IPS-NIHi7 (cell line): ENCODE data around the gene PRRG3.

Experiments used
- DNase-seq: peaks from one replicate; pipeline ENCODE4 v3.0.0; 2012; ENCODE audit warnings: mixed read lengths; ENCODE audit errors: extremely low spot score

PRRG3 gene

DNA sequence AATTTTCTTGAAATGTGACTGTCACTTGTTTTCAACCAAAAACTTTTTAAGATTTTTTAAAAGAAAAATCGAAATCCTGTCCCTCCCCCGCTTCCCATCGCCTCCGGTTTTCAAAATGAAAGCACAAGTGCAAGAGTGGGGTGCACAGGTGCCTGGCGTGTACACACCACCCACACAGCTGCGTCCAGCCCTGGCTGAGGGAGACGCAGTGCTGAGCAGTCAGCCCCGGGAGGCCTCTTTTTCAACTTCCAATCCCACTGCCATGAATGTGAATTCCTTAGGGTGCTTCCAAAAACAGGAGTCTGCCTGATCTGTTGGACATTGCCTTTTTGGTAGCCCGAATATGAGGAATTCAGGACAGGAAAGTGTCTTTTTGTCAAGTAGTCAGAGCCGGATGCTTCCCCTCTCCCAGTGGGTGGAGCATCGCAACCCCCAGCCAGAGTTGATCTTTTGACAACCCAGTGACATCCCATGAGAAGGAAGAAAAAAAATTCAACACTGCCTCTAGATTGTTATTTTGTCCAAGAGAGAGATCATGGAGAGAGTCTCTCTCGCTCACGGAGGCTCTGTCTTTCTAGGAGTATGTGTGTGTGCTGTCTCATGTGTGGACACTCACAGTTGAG lies 8.9 kb downstream of the PRRG3 start:
- no peak for DNase-seq

DNA sequence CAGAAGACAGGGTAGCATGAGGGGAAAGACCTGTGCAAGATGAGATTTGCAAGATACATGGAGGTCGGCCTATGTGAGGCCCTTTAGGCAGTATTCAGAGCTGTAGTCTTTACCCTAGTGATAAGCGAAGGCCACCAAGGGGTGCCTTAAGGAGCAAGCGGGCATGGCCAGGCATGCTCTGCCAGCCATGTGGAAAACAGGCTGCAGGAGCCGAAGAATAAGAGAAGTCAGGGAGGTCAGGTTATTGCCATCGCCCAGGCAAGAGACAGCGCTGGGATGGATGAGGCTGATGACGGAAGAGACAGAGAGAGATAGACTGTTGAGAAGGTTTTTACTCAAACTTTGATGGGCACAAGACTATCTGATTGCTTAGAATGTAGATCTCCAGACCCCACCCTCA lies 13.6 kb downstream of the PRRG3 start:
- no peak for DNase-seq

DNA sequence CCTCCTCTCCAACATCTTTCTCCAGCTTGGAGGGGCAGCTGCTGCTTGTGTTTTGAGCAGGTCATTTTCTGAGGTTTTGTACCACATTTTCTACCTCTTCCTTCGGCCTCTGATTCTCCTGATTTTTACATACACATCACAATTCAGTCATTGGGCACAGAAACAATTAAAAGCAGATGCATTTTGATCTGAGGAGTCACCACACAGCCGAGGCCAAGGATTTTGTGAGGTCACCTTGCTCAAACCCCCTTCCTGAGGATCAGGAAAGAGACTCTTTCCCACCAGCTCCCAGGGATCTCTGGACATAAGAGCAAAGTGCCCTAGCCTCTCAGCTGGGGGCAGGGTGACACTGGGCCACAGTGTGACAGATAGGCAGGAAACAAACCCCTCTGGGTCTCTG lies 15.2 kb downstream of the PRRG3 start:
- no peak for DNase-seq

DNA sequence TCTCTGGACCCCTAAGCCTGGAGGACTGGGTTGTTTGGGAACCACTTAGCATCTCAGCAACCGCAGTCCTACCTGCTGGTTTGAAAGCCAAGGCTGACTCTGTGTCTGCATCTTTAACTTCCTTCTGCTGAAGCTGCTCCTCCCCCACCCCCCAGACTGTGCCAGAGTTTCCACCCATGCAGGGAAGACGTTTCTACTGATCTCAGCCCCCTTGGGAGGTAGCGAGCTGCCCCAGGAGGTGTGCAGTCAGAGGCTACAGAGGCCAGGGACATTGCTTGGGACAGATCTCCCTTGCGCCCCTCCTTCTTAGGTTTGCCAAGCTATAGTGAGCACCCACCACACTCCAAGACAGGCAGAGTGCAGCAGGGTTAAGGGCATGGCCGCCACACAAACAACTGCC lies 15.9 kb downstream of the PRRG3 start:
- DNase-seq, result no peak

DNA sequence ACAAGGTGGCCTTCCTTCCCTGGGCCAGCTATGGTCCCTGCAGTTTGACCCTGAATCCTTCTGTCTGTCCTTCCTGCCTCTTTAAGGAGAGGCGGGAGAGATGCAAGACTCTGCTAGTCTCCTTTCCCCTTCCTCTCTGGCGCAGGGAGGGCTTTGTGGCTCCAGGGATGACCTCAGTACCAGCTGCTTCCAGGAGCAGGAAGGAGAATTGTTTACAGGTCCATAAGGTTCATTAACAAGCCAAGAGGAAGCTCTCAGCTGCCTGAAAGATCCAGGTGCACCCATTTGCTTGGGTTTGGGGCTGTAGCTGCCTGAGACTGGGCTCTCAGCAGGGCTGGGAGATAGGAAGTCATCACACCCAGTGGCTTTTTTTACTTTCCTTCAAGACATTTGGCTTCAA lies 16.5 kb downstream of the PRRG3 start:
- peak; percentile 15 for DNase-seq

DNA sequence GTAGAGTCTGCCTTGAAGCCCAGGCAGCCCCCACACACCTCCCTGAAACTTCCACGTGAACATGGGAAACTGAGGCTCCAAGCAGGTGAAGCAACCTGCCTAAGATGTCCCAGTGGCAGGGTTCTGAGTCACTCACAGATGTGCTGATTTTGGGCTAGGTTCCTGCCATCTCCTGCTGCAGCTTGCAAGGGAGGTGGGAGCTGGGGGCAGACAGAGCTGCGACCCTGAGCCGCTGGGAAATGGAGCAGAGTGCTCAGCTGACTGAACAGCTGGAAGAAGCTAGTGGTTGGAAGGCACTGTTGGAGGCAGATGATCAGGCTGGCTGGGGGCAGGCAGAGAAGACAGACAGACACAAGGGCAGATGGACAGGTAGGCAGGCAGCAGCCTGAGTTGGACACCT lies 17.0 kb downstream of the PRRG3 start:
- no peak for DNase-seq

DNA sequence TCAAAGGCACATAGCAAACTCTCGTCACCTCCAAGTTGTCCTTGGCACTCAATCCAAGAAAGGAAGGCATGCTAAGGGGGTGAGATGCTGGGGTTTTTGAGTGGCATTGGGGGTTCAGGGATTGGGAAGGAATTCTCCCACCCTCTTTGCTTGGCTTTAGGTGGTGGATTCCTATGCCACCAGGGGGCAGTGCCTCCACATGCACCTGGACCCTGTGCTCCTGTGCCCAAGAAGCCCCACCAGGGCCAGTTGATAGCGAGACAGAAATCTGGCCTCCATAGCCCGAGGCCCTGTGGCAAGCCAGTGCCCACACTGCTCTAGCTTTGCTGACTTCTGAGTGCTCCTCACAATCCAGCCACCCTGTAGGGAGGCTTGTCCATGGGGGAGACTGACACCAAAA lies 18.6 kb downstream of the PRRG3 start:
- DNase-seq, result peak; percentile 70

DNA sequence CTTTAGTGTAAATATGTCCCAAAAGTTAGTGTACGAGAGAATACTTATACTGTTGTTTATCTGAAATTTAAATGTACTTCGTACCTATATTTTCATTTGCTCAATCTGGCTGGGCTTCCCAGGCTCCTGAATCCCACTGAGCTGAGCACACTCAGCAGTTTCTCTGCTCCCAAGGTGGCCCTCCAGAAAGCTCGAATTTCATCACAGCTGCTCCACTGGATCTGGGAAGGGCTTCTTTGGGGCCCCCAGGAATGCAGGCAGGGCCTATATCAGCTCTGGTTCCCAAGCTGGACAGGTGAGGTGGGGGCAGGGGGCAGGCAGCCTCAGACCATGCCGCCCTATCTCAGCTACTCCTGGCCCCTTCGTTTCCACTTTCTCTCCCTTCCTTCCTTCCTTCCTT lies 19.1 kb downstream of the PRRG3 start:
- DNase-seq, result no peak

DNA sequence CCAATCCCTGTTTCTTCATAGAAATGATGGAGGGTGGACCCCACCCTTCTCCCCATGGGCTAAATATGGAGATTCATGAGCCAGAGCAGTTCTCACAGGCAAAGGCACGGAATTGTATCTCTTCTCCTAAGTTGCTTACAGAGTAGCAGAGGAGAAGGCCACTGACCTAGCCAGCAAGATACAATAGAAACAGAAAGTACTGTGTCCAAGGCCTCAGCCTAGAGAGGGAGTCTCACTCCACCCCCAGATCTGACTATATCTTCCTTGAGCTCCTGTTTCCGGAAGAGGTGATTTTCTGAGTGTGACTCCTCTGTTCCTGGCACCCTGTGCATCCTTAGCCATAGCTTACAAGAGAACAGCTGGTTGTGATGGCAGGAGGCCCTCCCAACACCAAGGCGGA lies 20.5 kb downstream of the PRRG3 start, which contains the start of gene FATE1:
Gene FATE1 (plus strand): TSS at position 284 of the 400 bp plus-strand sequence. CDS start 85 bp downstream, at position 369.
- DNase-seq, result no peak

DNA sequence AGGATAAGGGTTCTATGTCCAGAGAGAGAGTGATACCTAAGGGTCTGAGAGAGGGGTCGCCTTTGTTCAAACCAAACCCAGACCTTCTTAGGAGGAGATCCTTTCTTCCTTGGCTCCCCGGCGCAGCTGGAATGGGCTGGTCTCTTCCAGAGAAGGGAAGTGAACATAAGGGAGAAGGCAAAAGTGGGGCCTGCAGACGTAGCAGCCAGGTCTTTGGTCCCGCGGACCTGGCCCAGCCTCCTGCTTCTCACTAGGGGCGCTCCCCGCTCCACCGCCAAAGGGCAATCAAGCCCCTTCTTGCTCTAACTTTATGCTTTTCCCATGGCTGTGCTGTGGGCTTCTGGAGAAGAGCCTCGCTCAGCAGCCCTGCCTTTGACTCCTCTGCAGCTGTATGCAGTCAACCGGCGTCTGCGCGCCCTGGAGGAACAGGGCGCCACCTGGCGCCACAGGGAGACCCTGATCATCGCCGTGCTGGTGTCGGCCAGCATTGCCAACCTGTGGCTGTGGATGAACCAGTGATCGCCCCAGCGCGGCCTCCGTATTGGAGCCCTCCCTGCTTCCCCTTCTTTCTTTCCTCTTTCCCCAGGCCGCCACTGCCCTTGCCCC lies 27.1 kb downstream of the PRRG3 start:
- DNase-seq, result peak; percentile 71

DNA sequence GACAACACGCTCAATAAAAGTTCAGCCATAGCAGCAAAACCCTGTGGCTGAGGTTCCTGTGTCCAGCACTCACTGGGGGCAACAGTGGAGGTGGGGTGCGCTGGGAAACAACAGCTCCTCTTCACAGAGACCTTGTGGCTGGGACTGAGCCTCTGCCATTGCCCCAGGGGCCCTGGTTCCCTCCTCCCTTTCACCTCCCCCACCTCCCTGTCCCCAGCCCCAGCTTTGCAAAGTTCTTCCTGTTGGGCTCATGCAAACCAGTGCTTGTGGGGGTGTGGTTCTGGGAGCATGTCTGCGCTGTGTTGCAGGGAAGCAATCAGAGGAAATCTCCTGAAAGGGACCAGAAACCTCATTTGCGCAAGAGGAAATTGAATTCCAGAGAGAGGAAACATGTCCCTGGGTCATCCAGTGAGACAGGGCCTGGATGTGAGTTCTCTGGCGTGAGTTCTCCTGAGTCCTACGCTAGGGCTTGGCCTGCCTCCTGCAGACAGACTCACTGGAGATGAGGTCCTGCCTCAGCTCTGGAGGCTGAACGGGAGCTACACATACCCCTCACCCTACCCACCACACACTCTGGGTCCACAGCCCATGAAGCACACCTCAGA lies 28.0 kb downstream of the PRRG3 start:
- DNase-seq, result no peak

DNA sequence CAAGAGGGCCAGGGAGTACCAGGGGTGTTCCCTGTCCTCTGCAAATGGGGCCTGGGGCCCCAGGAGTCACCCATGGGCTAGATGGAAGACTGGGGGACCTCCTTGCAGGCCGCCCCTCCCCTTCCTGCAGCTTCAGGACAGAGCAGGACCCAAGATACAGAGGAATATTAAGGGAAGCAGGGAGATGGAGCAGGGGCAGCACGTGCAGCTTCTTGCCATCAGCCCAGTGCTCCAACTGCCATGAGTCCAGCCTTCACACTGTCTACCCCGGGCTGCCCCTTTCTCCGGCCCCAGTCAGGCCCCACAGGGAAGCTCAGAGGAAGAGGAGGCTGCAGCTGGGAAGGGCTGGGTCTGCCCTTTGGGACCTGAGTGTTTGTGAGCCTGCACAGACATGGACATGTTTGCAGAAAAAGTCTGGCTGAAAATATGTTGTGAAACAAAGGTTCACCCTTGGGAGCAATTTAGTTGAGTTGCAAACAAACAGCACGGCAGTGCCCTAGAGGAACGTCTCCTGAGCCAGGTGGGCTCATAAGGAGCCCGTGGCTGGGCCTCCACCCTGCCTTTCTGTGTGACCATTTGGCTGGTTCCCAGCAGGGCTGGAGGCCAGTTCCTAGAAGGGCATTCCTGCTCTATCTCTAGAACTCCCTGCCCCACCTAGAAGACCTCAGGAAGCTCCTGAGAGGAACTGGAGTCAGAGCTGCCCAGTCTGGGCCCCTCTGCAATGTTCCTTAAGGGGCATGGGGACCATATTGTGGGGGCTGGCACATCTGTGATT lies 29.5 kb downstream of the PRRG3 start:
- no peak for DNase-seq

DNA sequence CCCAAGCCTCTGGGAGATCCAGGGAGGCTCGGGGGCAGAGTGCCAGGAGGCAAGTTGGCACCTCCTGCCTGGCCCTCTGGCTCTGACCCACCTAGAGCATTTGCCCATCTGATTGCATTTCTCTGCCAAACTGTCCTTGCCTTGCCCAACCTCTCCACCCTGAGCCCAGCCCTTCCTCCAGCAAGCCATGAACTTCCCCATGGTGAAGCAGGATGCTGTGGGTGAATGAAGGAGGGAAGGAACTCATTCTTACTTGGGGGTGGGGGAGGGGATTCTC lies 30.0 kb downstream of the PRRG3 start:
- no peak for DNase-seq

DNA sequence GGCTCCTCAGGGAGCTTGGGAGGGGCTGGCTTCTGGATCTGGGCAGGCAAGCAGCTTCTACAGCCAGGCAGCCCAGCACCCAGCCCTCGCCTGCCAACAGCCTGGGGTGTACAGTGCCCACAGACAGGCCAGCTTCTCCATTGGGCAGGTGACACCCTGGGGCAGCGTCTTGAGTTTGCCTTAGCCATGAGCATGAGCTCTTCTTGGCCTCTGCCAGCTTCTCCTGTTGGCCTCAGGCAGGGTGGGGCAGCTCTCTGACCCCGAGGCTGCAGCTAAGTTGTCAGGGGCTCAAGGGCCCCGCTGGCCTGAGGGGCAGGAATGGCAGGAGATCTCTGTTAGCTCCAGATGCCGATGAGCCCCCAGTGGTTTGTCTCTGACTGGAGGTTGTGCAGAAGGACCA lies 31.5 kb downstream of the PRRG3 start:
- no peak for DNase-seq

DNA sequence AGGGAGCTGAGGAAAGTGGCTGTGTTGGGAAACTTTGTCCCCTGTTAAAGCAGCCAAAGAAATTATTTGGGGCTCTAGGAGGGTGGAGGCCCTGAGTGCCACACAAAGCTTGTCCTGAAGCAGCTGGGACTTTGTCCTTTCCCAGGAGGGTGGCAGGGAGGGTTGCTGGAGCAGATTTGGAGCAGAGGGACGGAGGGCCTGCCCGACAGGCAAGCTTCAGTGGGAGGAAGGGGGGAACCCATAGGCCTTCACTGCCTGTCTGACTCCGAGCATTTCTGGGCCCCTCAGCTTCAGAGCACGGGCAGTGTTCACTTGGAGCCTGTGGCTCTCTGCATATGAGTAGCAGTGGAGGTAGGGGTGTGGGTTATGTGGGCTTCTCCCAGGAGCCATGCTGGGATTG lies 32.1 kb downstream of the PRRG3 start:
- no peak for DNase-seq

DNA sequence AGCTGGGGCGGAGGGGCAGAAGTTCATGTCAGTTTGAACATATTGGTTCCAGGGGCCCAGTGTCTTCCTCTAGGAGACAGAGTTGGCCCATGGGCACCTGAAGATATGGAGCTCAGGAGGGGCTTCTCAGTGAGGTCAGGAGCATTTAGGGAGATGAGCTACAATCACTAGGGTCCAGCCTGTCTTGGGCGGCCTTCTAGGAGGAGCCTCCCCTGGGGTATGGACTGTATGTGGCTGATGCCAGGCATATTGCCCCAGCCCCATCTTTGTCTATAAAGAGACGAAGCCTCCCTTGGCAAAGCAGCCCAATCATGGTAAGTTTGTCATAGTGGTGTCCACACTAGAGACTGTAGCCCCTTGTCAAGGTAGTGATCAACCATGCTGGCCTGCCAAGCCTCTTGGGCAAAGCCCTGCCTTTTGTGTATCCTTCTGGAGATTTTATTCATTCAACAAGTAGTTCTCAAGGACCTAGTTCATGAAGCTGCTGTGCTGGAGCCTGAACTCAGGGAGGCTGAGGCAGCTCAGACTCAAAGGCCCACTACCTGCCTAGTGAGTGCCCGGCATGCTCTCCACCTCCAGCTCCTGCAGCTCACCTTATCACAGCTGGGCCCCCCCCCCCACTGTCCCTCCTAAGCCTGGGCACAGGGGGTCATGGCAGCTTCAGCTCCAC lies 33.9 kb downstream of the PRRG3 start:
- DNase-seq, result no peak

DNA sequence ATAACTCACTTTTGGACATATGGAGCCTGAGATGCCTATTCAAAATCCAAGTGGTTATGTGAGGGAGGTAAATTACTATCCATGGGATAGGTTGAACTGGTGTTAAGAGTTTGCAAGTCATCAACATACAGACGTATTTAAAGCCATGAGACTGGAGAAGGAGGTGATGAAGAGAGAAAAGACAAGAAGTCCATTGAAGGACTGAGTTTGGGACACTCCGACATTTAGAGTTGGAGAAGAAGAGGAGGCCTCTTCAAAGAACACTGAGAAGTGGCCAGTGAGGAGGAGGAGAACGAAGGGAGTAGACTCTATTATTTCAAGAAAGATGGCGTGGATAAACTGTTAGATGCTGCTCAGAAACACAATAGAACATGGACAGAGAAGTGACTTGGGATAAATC lies 39.2 kb downstream of the PRRG3 start, which contains the start of gene CNGA2:
Gene CNGA2 (plus strand): TSS at position 301 of the 400 bp plus-strand sequence. CDS start 3,738 bp downstream, outside the sequence.
- DNase-seq, result no peak

DNA sequence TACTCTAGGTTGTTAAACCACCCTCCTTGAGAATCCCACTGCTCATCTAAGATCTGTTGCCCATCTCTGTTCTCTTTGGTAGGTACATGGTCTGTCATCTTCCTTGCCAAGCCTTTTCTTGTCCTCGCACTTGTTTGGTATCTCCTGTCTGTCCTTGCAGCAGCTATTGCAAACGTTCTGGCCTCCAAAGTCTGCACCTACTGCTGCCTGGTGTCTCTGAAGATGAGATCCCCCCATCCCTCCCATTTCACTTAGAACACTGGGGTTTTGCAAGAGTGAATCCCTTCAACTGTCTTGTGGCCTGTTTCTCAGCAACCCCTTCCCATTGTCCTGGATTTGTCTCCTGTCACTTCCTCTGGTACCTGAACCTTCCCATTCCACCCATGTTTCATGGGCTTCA lies 40.0 kb downstream of the PRRG3 start:
- no peak for DNase-seq

DNA sequence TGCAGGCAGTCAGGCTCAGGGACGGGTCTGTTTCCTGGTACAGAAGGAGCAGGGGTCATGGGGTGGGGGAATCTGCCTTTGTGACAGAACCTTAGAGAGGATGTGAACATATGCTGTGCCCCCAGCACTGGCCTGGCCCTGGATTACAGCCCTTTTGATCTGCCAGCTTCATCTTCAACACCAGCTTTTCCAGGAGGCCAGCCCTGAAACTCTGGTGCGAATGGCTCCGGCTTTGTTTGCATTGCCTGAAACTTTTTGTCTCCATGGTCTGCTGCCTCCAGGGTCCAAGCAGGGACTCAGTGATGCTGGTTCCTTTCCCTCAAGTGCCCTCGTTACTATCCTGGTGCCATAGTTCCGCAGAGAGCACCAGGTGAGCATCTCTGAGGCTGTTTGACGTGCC lies 41.4 kb downstream of the PRRG3 start:
- DNase-seq, result no peak

DNA sequence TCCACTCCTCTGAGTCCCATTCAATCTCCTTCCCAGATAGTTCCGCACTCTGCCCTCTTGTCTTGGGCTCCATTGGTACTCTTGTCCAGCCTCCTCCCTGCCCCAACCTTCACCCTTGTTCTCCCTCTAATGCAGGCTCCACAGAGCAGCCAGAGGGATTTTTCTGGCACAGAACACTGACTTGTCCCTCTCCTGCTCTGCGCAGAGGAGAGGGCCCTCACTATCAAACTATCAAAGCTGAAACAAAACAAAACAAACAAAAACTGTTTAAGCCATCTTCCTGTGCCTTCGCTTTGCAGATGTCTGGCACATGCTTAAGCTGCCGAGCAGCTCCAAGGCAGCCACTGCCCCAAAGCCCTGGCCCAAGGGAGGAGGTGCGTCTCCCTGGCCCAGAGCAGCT lies 42.2 kb downstream of the PRRG3 start:
- DNase-seq, result no peak

DNA sequence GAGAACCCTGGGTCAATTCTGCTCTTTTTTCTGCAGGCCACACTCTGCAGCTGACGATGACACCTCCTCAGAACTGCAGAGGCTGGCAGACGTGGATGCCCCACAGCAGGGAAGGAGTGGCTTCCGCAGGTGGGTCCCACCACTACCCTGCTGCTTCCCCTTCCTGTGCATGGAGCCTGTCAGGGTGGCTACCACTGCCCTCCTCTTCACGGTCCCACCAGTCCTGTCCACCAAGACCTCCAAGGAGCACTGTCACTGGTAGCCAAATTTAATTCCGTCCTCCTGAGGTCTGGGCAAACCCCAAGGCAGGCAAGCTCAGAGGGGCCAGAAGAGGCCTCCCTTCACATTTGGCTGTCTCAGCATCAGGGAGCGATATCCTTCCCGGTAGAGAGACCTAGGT lies 43.5 kb downstream of the PRRG3 start:
- DNase-seq, result no peak

DNA sequence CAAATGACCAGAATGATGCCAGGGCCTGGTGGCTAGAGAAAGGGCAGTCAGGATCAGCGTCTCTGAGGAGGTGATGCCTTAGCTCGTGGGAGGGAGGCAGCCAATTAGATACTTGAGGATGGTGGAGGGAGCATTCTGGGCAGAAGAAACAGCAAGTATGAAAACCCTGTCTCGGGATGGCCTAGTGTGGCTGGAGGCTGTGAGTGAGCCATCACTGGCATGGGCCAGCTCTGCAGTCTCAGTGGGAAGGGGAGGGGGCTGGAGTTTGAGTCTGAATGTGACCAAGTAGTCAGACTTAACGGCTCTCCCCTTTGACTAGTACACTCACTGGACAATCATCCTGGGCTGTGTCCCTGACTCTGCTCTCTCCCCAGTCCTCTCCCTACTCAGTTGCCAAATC lies 46.3 kb downstream of the PRRG3 start:
- DNase-seq, result no peak
